GM12801 (cell line): ENCODE data around the gene SMOC2.

Experiments
- CTCF ChIP-seq: IDR thresholded peaks from one replicate; pipeline ENCODE4 v1.5.1; 2011; ENCODE audit warnings: control low read depth; ENCODE audit not compliant: insufficient read length; ENCODE audit errors: extremely low read depth

Gene SMOC2

GRCh38 chr6:168438783-168439520 is 2.0 kb upstream of the SMOC2 start:
- no peak for TF ChIP-seq CTCF

- TF ChIP-seq CTCF, result no peak
Observed at GRCh38 chr6:168439794-168440450, 1.1 kb upstream of the SMOC2 start.

- no peak for TF ChIP-seq CTCF
Observed at GRCh38 chr6:168441434-168442391, 729 bp downstream of the SMOC2 start.

- no peak for TF ChIP-seq CTCF
Observed at GRCh38 chr6:168442646-168443045, 1.7 kb downstream of the SMOC2 start.

GRCh38 chr6:168447282-168447681 is 6.3 kb downstream of the SMOC2 start:
- no peak for TF ChIP-seq CTCF

- TF ChIP-seq CTCF, result no peak
Observed at GRCh38 chr6:168447700-168448099, 6.7 kb downstream of the SMOC2 start.
